ENCODE results near the gene HIKESHI.
"Not testable (repeated sequence)": the region's sequence is repeated elsewhere in the genome, so short reads cannot be mapped to it uniquely, and the experiment has no call there.

HIKESHI gene

GRCh38 chr11:86302092-86302793, at the start of gene HIKESHI:
HIKESHI (plus strand) TSS chr11:86302240; CDS start chr11:86302449, 209 bp downstream.
- FAIRE-seq: peak; percentile 85

GRCh38 chr11:86255896-86256295, 46.1 kb upstream of the HIKESHI start:
- FAIRE-seq: no peak

- FAIRE-seq: no peak
These were observed 45.4 kb upstream of the HIKESHI start for GRCh38 chr11:86256608-86257007.

- FAIRE-seq: no peak
These were observed 44.6 kb upstream of the HIKESHI start for GRCh38 chr11:86257446-86257845.

GRCh38 chr11:86259730-86260129, 42.3 kb upstream of the HIKESHI start:
- no peak for FAIRE-seq

- FAIRE-seq: no peak
These were observed 40.7 kb upstream of the HIKESHI start for GRCh38 chr11:86261328-86261727.

GRCh38 chr11:86262387-86262786, 39.7 kb upstream of the HIKESHI start:
- no peak for FAIRE-seq

- no peak for FAIRE-seq
These were observed 37.4 kb upstream of the HIKESHI start for GRCh38 chr11:86264649-86265048.

- no peak for FAIRE-seq
These were observed 36.8 kb upstream of the HIKESHI start for GRCh38 chr11:86265194-86265593.

GRCh38 chr11:86269645-86270044, 32.4 kb upstream of the HIKESHI start:
- no peak for FAIRE-seq

GRCh38 chr11:86274503-86274902, 27.5 kb upstream of the HIKESHI start:
- no peak for FAIRE-seq

GRCh38 chr11:86274999-86275398, 27.0 kb upstream of the HIKESHI start:
- FAIRE-seq: no peak

- FAIRE-seq: no peak
These were observed 26.3 kb upstream of the HIKESHI start for GRCh38 chr11:86275493-86276370.

- FAIRE-seq: no peak
These were observed 24.3 kb upstream of the HIKESHI start for GRCh38 chr11:86277741-86278140.

- no peak for FAIRE-seq
These were observed 23.8 kb upstream of the HIKESHI start for GRCh38 chr11:86278226-86278625.

GRCh38 chr11:86279747-86280146, 22.3 kb upstream of the HIKESHI start:
- FAIRE-seq: no peak

- FAIRE-seq: no peak
These were observed 14.6 kb upstream of the HIKESHI start for GRCh38 chr11:86287468-86287796.

GRCh38 chr11:86288776-86289507, 13.1 kb upstream of the HIKESHI start:
- no peak for FAIRE-seq

GRCh38 chr11:86289508-86290280, 12.3 kb upstream of the HIKESHI start:
- not testable (repeated sequence) for FAIRE-seq

GRCh38 chr11:86291466-86292262, 10.4 kb upstream of the HIKESHI start:
- no peak for FAIRE-seq

- FAIRE-seq: no peak
These were observed 9.0 kb upstream of the HIKESHI start for GRCh38 chr11:86292912-86293616.
